NCI-H510A (cell line): Measurements from ENCODE around the gene MIP.
A peak's percentile ranks its signal among the peaks of the same experiment; 100 is the strongest.
"Not testable (repeated sequence)": the region's sequence is repeated elsewhere in the genome, so short reads cannot be mapped to it uniquely, and the experiment has no call there.

Source experiments
- DNase-seq: peaks from one replicate; lab custom pipeline; 2025; lab: John Stamatoyannopoulos, UW

The MIP gene

GRCh38 chr12:56454557-56454956 is at the start of gene MIP:
Gene MIP, minus strand, starts transcription at chr12:56454657. Its CDS starts 44 bp downstream, at chr12:56454613.
- DNase-seq: no peak

- not testable (repeated sequence) for DNase-seq
Measured at GRCh38 chr12:56499879-56500278, 45.4 kb upstream of the MIP start.

- not testable (repeated sequence) for DNase-seq
Measured at GRCh38 chr12:56499452-56499851, 45.0 kb upstream of the MIP start.

GRCh38 chr12:56498126-56498902 is 43.9 kb upstream of the MIP start:
- DNase-seq: not testable (repeated sequence)

- DNase-seq: not testable (repeated sequence)
Measured at GRCh38 chr12:56496704-56497103, 42.2 kb upstream of the MIP start.

GRCh38 chr12:56494481-56494880 is 40.0 kb upstream of the MIP start:
- not testable (repeated sequence) for DNase-seq

GRCh38 chr12:56494106-56494415 is 39.6 kb upstream of the MIP start:
- not testable (repeated sequence) for DNase-seq

GRCh38 chr12:56493409-56494105 is 39.1 kb upstream of the MIP start:
- not testable (repeated sequence) for DNase-seq

- no peak for DNase-seq
Measured at GRCh38 chr12:56490360-56490759, 35.9 kb upstream of the MIP start.

GRCh38 chr12:56488041-56488955 is 33.8 kb upstream of the MIP start, which contains the start of gene GLS2:
Gene GLS2, minus strand, starts transcription at chr12:56488161. Its CDS starts 43 bp downstream, at chr12:56488118.
- peak; percentile 88 for DNase-seq

- peak; percentile 44 for DNase-seq
Measured at GRCh38 chr12:56487448-56488040, 33.1 kb upstream of the MIP start.

GRCh38 chr12:56486694-56487093 is 32.2 kb upstream of the MIP start:
- DNase-seq: no peak

- DNase-seq: no peak
Measured at GRCh38 chr12:56484566-56484965, 30.1 kb upstream of the MIP start.

- DNase-seq: no peak
Measured at GRCh38 chr12:56479625-56480024, 25.2 kb upstream of the MIP start.

GRCh38 chr12:56477521-56478225 is 23.2 kb upstream of the MIP start:
- DNase-seq: no peak

- no peak for DNase-seq
Measured at GRCh38 chr12:56476972-56477432, 22.5 kb upstream of the MIP start.

GRCh38 chr12:56476143-56476542 is 21.7 kb upstream of the MIP start:
- no peak for DNase-seq

- no peak for DNase-seq
Measured at GRCh38 chr12:56474389-56474788, 19.9 kb upstream of the MIP start.

GRCh38 chr12:56469007-56469930 is 14.8 kb upstream of the MIP start:
- DNase-seq: no peak
